ENCODE data around the gene MYO18B.

Gene MYO18B

GRCh38 chr22:25853501-25854284 is 111.7 kb downstream of the MYO18B start:
- no peak for DNase-seq

GRCh38 chr22:25869771-25870170 is 127.8 kb downstream of the MYO18B start:
- DNase-seq = no peak

GRCh38 chr22:25874327-25874726 is 132.3 kb downstream of the MYO18B start:
- DNase-seq = no peak

- DNase-seq = no peak
These were observed 133.5 kb downstream of the MYO18B start for GRCh38 chr22:25875461-25875860.

- DNase-seq = no peak
These were observed 134.9 kb downstream of the MYO18B start for GRCh38 chr22:25876871-25877270.

GRCh38 chr22:25878933-25879332 is 136.9 kb downstream of the MYO18B start:
- no peak for DNase-seq

GRCh38 chr22:25880524-25880923 is 138.5 kb downstream of the MYO18B start:
- no peak for DNase-seq

GRCh38 chr22:25881210-25881755 is 139.3 kb downstream of the MYO18B start:
- DNase-seq = no peak

GRCh38 chr22:25882360-25882759 is 140.4 kb downstream of the MYO18B start:
- no peak for DNase-seq

- no peak for DNase-seq
These were observed 141.6 kb downstream of the MYO18B start for GRCh38 chr22:25883482-25884033.

GRCh38 chr22:25884121-25884520 is 142.1 kb downstream of the MYO18B start:
- no peak for DNase-seq

- DNase-seq = no peak
These were observed 146.5 kb downstream of the MYO18B start for GRCh38 chr22:25888399-25889054.

- DNase-seq = no peak
These were observed 148.7 kb downstream of the MYO18B start for GRCh38 chr22:25890651-25891050.

GRCh38 chr22:25892678-25893077 is 150.7 kb downstream of the MYO18B start:
- no peak for DNase-seq

- no peak for DNase-seq
These were observed 153.7 kb downstream of the MYO18B start for GRCh38 chr22:25895678-25896077.

GRCh38 chr22:25896098-25896497 is 154.1 kb downstream of the MYO18B start:
- DNase-seq = no peak

GRCh38 chr22:25896592-25896991 is 154.6 kb downstream of the MYO18B start:
- no peak for DNase-seq

GRCh38 chr22:25898707-25899365 is 156.8 kb downstream of the MYO18B start:
- no peak for DNase-seq

- no peak for DNase-seq
These were observed 157.6 kb downstream of the MYO18B start for GRCh38 chr22:25899566-25899965.

- no peak for DNase-seq
These were observed 158.4 kb downstream of the MYO18B start for GRCh38 chr22:25900390-25900789.

- DNase-seq = no peak
These were observed 158.9 kb downstream of the MYO18B start for GRCh38 chr22:25900880-25901279.

- no peak for DNase-seq
These were observed 160.4 kb downstream of the MYO18B start for GRCh38 chr22:25902402-25902801.

GRCh38 chr22:25903294-25903693 is 161.3 kb downstream of the MYO18B start:
- no peak for DNase-seq

Data from HCEC 1CT (cell line).